Common myeloid progenitor, CD34-positive (primary cell): ENCODE results near the gene CHPF.

ENCODE experiments used
- CTCF ChIA-PET: fragments of 350-600 bp; sonication (Branson Sonifier 250); formaldehyde crosslinking; loops from one replicate; lab custom pipeline; 2021; ENCODE audit warnings: antibody characterized with exemption; lab: Charles Lee
- POLR2A ChIA-PET: fragments of 350-600 bp; sonication (Branson Sonifier 250); formaldehyde crosslinking; loops from one replicate; lab custom pipeline; 2021; ENCODE audit warnings: antibody characterized with exemption; lab: Charles Lee
- DNase-seq, 3 donors: peaks; one replicate each; pipeline versions ENCODE4 v3.0.0 to v3.0.0-alpha.2; 2013
- H3K27ac ChIP-seq, 2 experiments: 1 replicate in 1 of 2; 2 replicates in 1 of 2; pipeline ENCODE4 v1.7.0; 2013; ENCODE audit warnings: inconsistent platforms in 2 of 2, low read length in 2 of 2, mild to moderate bottlenecking in 2 of 2, low read depth in 1 of 2, moderate library complexity in 1 of 2; ENCODE audit not compliant: severe bottlenecking in 2 of 2, insufficient read depth in 1 of 2, poor library complexity in 1 of 2
- H3K27me3 ChIP-seq, 5 experiments: replicated peaks in 2 of 5; 1 replicate in 3 of 5; 2 replicates in 2 of 5; pipeline versions ENCODE4 v1.6.1 to v1.7.0; 2013; ENCODE audit warnings: low read length in 4 of 5, mild to moderate bottlenecking in 2 of 5, moderate library complexity in 2 of 5, inconsistent platforms in 1 of 5; ENCODE audit not compliant: insufficient read depth in 5 of 5, control insufficient read depth in 4 of 5
- H3K36me3 ChIP-seq, 4 experiments: 1 replicate in 2 of 4; 2 replicates in 2 of 4; pipeline versions ENCODE4 v1.6.1 to v1.7.0; 2013; ENCODE audit warnings: low read length in 3 of 4, control low read depth in 1 of 4, mild to moderate bottlenecking in 1 of 4; ENCODE audit not compliant: control insufficient read depth in 4 of 4, insufficient read depth in 4 of 4
- H3K4me1 ChIP-seq, 4 experiments: 1 replicate in 3 of 4; 2 replicates in 1 of 4; pipeline versions ENCODE4 v1.6.1 to v1.7.1; 2013; ENCODE audit warnings: low read length in 3 of 4, mild to moderate bottlenecking in 3 of 4, control low read depth in 1 of 4, inconsistent platforms in 1 of 4, moderate library complexity in 1 of 4; ENCODE audit not compliant: control insufficient read depth in 4 of 4, insufficient read depth in 4 of 4; ENCODE audit errors: control extremely low read depth in 1 of 4
- H3K4me3 ChIP-seq, 7 experiments: 1 replicate in 4 of 7; 2 replicates in 3 of 7; pipeline versions ENCODE4 v1.5.1 to v1.7.0; 2013; ENCODE audit warnings: mild to moderate bottlenecking in 7 of 7, low read length in 6 of 7, moderate library complexity in 6 of 7, inconsistent platforms in 2 of 7, low read depth in 2 of 7, control low read depth in 1 of 7; ENCODE audit not compliant: insufficient read depth in 4 of 7, control insufficient read depth in 1 of 7; ENCODE audit errors: extremely low read depth in 1 of 7
- H3K9me3 ChIP-seq, 5 experiments: 1 replicate in 4 of 5; 2 replicates in 1 of 5; pipeline versions ENCODE4 v1.6.1 to v1.7.1; 2013; ENCODE audit warnings: low read length in 4 of 5, mild to moderate bottlenecking in 2 of 5, inconsistent platforms in 1 of 5, low read depth in 1 of 5, moderate library complexity in 1 of 5; ENCODE audit not compliant: control insufficient read depth in 4 of 5, insufficient read depth in 2 of 5; ENCODE audit errors: control extremely low read depth in 1 of 5
- WGBS: methylation state at CpG from one replicate; pipeline ENCODE4 v1.1.5; 2013; ENCODE audit not compliant: insufficient coverage; 5-methylcytosine and 5-hydroxymethylcytosine counted together

CHPF gene

GRCh38 chr2:219520079-219520478 is 23.5 kb downstream of the CHPF start:
- no peak overlapping the region for H3K4me3 ChIP-seq
- no peak for DNase-seq
- H3K9me3 ChIP-seq = no peaks in the 10 kb centered on the region
- no peaks in the 10 kb centered on the region for H3K36me3 ChIP-seq
- CTCF ChIA-PET = interaction anchor here (0.6 to 60.5 kb wide), 5 partner anchors 4 to 112 kb away, joined by 3 to 1724 read pairs (median 6); partner anchors contain the start of genes ASIC4, CHPF, GMPPA and TMEM198
- WGBS = 66% methylated on average over 7 of the region's 8 CpGs
- peaks cover 0 to 33% (median 16%) of the 10 kb centered on the region in 4 experiments for H3K4me1 ChIP-seq
- peaks cover 9 to 90% (median 33%) of the 10 kb centered on the region in 5 experiments for H3K27me3 ChIP-seq
- POLR2A ChIA-PET = interaction anchor here (0.8 kb wide), 1 partner anchor 38 kb away, joined by 3 read pairs; no protein-coding TSS in a partner anchor
- no peak overlapping the region for H3K27ac ChIP-seq

- DNase-seq = no peak
- H3K9me3 ChIP-seq = no peaks in the 10 kb centered on the region
Measured at GRCh38 chr2:219519526-219519916, 24.1 kb downstream of the CHPF start.

DNA sequence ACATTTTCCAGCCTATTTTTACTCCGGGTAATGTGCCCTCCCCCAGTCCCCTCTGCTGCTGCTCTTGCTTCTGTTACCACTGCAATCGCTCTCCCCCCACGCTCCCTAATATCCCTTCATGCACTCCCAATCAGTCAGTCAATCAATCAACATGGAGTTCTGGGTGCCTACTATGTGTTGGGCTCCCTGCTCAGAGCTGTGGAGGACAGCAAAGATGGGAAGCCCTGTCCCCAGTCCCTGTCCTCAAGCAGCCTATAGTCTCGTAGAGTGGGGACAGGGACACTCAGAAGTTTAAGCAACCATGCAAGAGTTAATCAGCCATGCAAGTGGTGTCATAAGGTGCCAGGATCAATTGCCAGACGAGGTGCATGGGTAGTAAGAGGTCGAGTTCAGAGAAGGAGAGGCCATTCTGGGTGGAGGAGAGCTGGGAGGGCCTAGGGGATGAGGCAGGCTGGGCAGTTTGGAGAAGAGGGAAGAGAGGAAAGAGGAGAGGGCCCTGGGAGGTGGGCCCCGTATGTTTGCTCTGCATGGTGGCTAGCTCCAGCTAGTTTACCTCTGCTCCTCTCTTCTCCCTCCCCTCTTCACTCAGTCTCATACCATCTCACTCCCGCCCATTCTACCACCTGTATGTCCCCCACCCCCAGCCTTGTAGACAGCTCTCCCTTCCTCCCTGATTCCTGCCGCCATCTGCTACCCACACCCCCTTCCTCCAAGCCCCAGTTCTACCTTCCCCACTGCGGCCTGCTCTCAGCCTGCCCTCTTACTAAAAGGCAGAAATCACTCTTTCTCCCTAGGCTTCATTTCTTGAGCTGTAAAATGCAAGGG is 25.4 kb downstream of the CHPF start:
- no peak overlapping the region for H3K27ac ChIP-seq
- H3K36me3 ChIP-seq = no peaks in the 10 kb centered on the region
- POLR2A ChIA-PET = no interaction called here
- 71% methylated on average over 7 of the region's 10 CpGs for WGBS
- CTCF ChIA-PET = interaction anchor here (1.0 to 60.5 kb wide), 5 partner anchors 6 to 154 kb away, joined by 3 to 1724 read pairs (median 8); partner anchors contain the start of genes ASIC4, CHPF, GMPPA and TMEM198
- peaks cover 0 to 89% (median 27%) of the 10 kb centered on the region in 5 experiments for H3K27me3 ChIP-seq
- peaks cover 0 to 48% (median 31%) of the 10 kb centered on the region in 4 experiments for H3K4me1 ChIP-seq
- no peaks in the 10 kb centered on the region for H3K9me3 ChIP-seq
- DNase-seq = no peak
- no peak overlapping the region for H3K4me3 ChIP-seq

More at GRCh38 chr2:219519526-219519916, 24.1 kb downstream of the CHPF start:
- ChIA-PET CTCF (interaction anchor here (0.6 to 60.5 kb wide), 5 partner anchors 5 to 116 kb away, joined by 3 to 1724 read pairs (median 8); partner anchors contain the start of genes ASIC4, CHPF, GMPPA and TMEM198), POLR2A (no interaction called here)
- no peaks in the 10 kb centered on the region for H3K36me3 ChIP-seq
- WGBS = over 99% methylated on average over 7 of the region's 9 CpGs
- peaks cover 9 to 90% (median 32%) of the 10 kb centered on the region in 5 experiments for H3K27me3 ChIP-seq
- H3K4me1 ChIP-seq = peaks cover 0 to 39% (median 20%) of the 10 kb centered on the region in 4 experiments
- no peak overlapping the region for H3K27ac ChIP-seq
- no peak overlapping the region for H3K4me3 ChIP-seq

DNA sequence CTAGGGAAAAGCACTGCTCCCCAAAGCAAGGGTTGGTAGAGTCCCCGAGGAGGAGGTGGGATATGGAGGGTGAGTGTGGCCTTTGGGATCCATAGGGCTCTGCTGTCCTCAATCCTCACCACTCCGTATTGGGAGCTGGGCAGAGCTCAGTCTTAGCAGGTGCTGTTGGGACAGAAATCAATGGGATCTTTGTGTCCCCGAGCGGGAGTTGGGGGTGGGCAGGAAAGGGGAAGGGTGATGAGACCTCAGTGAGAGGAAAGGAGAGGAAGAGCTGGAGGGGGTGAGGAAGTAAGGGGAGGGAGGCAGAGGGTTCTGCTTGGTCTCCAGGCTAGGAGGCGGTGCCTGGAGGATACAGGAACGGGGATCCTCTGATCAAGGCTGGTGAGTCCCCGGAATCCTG is 26.7 kb downstream of the CHPF start:
- no peak overlapping the region for H3K27ac ChIP-seq
- H3K4me1 ChIP-seq = peaks cover 0 to 48% (median 33%) of the 10 kb centered on the region in 4 experiments
- H3K36me3 ChIP-seq = no peaks in the 10 kb centered on the region
- no peaks in the 10 kb centered on the region for H3K9me3 ChIP-seq
- POLR2A ChIA-PET = no interaction called here
- H3K4me3 ChIP-seq = no peak overlapping the region
- whole genome bisulfite sequencing = 33% methylated on average over 3 of the region's 7 CpGs
- peaks cover 0 to 90% (median 26%) of the 10 kb centered on the region in 5 experiments for H3K27me3 ChIP-seq
- DNase-seq = no peak
- CTCF ChIA-PET = interaction anchor here (1.0 to 60.5 kb wide), 3 partner anchors 8 to 63 kb away, joined by 3 to 1724 read pairs (median 1724); partner anchors contain the start of genes ASIC4, CHPF, GMPPA and TMEM198

DNA sequence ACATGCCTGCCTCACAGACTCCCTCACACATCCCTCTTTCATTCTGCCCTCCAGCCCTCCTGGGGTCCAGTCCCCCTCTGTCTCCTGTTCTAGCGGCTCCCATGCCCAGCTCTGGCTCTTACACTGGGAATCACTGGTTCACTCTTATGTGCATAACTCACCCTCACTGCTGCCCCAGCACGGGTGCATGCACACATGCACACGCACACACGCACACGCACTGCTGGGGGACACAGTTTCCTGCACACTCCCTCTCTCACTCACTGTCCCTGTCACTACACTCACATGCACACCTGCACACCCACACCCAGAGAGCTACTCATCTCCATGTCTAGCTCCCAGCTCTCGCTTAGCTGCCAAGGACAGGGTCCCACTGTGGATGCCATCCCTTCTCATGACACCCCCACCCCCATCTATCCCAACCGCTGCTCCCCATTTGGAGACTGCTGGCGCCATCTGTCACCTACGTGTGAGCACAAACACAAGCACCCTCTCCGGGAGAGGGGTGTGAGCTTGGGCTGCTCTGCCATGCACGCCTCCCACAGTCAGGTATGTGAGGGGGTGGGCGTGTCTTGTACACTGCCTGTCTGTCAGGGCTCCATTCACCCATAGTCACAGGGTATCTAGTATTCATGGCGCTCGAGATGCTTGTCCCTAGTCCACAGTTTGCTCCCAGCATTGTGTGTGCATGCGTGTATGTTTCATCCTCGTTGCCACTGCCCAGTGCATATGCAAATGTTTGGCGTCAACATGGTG is 27.6 kb downstream of the CHPF start:
- Histone ChIP-seq H3K4me3 (no peak overlapping the region), H3K27ac (no peak overlapping the region), H3K9me3 (no peaks in the 10 kb centered on the region), H3K4me1 (peaks cover 0 to 42% (median 28%) of the 10 kb centered on the region in 4 experiments), H3K27me3 (peaks cover 0 to 89% (median 26%) of the 10 kb centered on the region in 5 experiments), H3K36me3 (no peaks in the 10 kb centered on the region)
- WGBS = 80% methylated on average over 15 of the region's 17 CpGs
- POLR2A ChIA-PET = no interaction called here
- CTCF ChIA-PET = interaction anchor here (1.1 to 60.5 kb wide), 3 partner anchors 8 to 44 kb away, joined by 3 to 1724 read pairs (median 1724); partner anchors contain the start of genes ASIC4, CHPF, GMPPA and TMEM198
- no peak for DNase-seq

GRCh38 chr2:219514836-219515235 is 28.8 kb downstream of the CHPF start:
- H3K27ac ChIP-seq = no peak overlapping the region
- H3K4me3 ChIP-seq = peak overlapping the region in 1 of 7 experiments; percentile 46
- no peaks in the 10 kb centered on the region for H3K36me3 ChIP-seq
- CTCF ChIA-PET = interaction anchor here (1.1 to 60.5 kb wide), 4 partner anchors 10 to 112 kb away, joined by 3 to 1724 read pairs (median 866); partner anchors contain the start of genes ASIC4, CHPF, GMPPA and TMEM198
- WGBS = 95% methylated on average over 21 of the region's 21 CpGs
- DNase-seq = no peak
- H3K9me3 ChIP-seq = no peaks in the 10 kb centered on the region
- H3K27me3 ChIP-seq = peaks cover 0 to 90% (median 30%) of the 10 kb centered on the region in 5 experiments
- H3K4me1 ChIP-seq = peaks cover 0 to 47% (median 36%) of the 10 kb centered on the region in 4 experiments
- POLR2A ChIA-PET = interaction anchor here (0.5 kb wide), 1 partner anchor 9 kb away, joined by 4 read pairs; no protein-coding TSS in a partner anchor
